Activated CD8-positive, alpha-beta memory T cell treated with anti-CD3 and anti-CD28 coated beads for 1 hour (primary cell): Measurements from ENCODE around the gene CAMTA1.

ENCODE experiments used
- DNase-seq, 2 donors: peaks; one replicate each; pipeline ENCODE4 v3.0.0-alpha.2; 2020; ENCODE audit warnings: low read depth in 1 of 2; ENCODE audit errors: extremely low read depth in 1 of 2

The CAMTA1 gene

GRCh38 chr1:7554385-7555235, 769.4 kb downstream of the CAMTA1 start:
- no peak for DNase-seq

- no peak for DNase-seq
These were observed 770.3 kb downstream of the CAMTA1 start for GRCh38 chr1:7555391-7556185.

- no peak for DNase-seq
These were observed 772.1 kb downstream of the CAMTA1 start for GRCh38 chr1:7557301-7557891.

- DNase-seq = no peak
These were observed 772.8 kb downstream of the CAMTA1 start for GRCh38 chr1:7558041-7558461.

GRCh38 chr1:7558481-7558880, 773.2 kb downstream of the CAMTA1 start:
- no peak for DNase-seq

- no peak for DNase-seq
These were observed 773.9 kb downstream of the CAMTA1 start for GRCh38 chr1:7558921-7559869.

- no peak for DNase-seq
These were observed 774.9 kb downstream of the CAMTA1 start for GRCh38 chr1:7560128-7560527.

GRCh38 chr1:7560601-7561181, 775.4 kb downstream of the CAMTA1 start:
- no peak for DNase-seq

- no peak for DNase-seq
These were observed 776.2 kb downstream of the CAMTA1 start for GRCh38 chr1:7561331-7561921.

GRCh38 chr1:7561936-7562728, 776.9 kb downstream of the CAMTA1 start:
- no peak for DNase-seq

GRCh38 chr1:7562729-7563605, 777.7 kb downstream of the CAMTA1 start:
- DNase-seq = no peak

- no peak for DNase-seq
These were observed 778.9 kb downstream of the CAMTA1 start for GRCh38 chr1:7564137-7564536.

GRCh38 chr1:7565099-7565750, 780.0 kb downstream of the CAMTA1 start:
- no peak for DNase-seq

- no peak for DNase-seq
These were observed 781.4 kb downstream of the CAMTA1 start for GRCh38 chr1:7566417-7567375.

- DNase-seq = no peak
These were observed 782.1 kb downstream of the CAMTA1 start for GRCh38 chr1:7567376-7567775.

GRCh38 chr1:7568053-7568452, 782.8 kb downstream of the CAMTA1 start:
- DNase-seq = no peak
